GM12872 (cell line): Measurements from ENCODE around the gene CCL22.

Experiments used
- TF ChIP-seq, protein P1 (sequence below): IDR thresholded peaks from 3 replicates; pipeline ENCODE4 v1.5.1; 2011; ENCODE audit warnings: low read depth, mild to moderate bottlenecking, low read length, moderate library complexity; ENCODE audit not compliant: insufficient read depth

Gene CCL22

GRCh38 chr16:57341441-57342303 lies 16.9 kb upstream of the CCL22 start:
- TF ChIP-seq, protein P1, sequence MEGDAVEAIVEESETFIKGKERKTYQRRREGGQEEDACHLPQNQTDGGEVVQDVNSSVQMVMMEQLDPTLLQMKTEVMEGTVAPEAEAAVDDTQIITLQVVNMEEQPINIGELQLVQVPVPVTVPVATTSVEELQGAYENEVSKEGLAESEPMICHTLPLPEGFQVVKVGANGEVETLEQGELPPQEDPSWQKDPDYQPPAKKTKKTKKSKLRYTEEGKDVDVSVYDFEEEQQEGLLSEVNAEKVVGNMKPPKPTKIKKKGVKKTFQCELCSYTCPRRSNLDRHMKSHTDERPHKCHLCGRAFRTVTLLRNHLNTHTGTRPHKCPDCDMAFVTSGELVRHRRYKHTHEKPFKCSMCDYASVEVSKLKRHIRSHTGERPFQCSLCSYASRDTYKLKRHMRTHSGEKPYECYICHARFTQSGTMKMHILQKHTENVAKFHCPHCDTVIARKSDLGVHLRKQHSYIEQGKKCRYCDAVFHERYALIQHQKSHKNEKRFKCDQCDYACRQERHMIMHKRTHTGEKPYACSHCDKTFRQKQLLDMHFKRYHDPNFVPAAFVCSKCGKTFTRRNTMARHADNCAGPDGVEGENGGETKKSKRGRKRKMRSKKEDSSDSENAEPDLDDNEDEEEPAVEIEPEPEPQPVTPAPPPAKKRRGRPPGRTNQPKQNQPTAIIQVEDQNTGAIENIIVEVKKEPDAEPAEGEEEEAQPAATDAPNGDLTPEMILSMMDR: no peak

DNA sequence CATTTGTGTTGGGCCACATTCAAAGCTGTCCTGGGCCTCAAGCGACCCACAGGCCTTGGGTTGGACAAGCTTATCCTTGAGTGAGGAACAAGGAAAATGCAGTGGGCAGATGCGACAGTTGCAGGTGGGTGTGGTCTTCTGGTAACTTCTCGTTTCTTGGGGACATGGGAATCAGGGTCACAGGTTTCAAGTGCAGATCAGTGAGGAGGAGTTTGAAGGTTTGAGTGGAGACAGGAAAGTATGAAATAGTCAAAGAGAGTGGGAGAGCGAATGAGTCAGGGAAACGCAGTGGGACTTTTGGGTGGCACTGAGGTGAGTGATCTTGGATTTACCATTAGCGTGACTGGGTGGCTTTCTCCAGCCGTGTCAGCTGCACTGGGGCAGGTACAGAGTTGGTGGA lies 15.4 kb upstream of the CCL22 start:
- TF ChIP-seq, protein P1: no peak

DNA sequence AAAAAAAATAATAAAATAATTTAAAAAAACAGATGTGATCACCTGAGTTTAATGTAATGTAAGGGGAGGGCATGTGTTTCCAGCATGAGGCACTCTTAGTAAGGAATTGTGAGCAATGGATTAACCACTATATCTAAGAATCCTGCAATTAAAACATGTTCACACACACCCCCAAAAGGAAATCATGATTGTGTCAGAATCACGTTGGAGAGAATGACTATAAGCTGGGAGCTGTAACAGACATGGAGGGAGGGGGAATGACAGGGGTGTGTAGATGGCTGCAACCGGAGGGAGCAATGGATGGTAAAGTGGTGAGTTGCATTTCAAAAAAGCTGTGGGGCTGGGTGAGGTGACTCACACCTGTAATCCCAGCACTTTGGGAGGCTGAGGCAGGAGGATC lies 13.6 kb upstream of the CCL22 start:
- TF ChIP-seq, protein P1: no peak

DNA sequence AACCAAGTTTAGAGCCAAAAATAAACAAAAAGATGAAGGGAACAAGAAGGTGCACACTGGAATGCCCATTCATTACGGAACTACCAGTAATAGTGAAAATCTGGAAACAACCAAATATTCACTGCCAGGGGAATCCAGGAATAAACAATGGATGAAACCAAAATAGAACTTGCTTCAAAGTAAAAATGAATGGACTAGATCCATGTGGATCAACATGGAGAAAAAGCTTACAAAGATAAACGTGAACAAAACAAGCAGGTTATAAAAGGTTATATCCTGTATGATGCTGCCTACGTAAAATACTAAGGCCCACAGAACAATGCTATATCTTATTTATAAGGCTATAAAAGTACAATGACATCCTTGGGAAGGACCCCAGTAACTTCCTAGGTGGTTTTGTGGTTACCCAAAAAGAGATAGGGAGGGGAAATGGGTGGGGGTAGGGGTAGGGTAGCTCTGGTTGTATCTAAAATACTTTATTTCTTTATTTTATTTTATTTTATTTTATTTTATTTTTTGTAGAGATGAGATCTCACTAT lies 12.8 kb upstream of the CCL22 start:
- TF ChIP-seq, protein P1: no peak

DNA sequence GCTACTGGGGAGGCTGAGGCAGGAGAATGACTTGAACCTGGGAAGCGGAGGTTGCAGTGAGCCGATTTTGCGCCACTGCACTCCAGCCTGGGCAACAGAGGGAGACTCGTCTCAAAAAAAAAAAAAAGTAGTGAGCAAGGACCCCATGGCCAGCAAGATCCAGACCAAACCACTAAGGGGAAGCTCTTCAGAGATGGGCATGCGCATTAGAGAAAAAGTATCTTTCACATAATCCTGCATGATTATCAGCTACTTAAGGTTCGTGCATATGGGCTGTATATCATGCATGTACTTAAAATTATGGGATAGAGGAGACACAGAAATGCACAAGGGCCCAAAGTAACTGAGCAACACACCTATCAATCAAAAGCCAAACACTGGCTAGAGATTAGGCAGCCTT lies 10.7 kb upstream of the CCL22 start:
- TF ChIP-seq, protein P1: no peak

DNA sequence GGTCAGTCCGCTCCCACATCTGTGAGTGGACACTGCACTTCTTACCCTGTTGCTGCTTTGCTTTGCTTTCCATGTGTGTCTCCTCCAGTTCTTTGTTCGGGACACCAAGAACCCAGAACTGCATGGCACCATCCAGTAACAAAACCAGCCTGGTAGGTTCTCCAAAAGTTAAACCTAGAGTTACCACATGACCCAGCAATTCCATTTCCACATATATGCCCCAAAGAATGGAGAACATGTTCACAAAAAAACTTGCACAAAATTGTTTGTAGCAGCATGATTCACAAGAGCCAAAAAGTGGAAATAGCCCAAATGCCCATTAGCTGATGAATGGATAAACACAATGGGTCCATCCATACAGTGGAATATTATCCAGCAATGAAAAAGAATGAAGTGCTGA lies 10.3 kb upstream of the CCL22 start:
- TF ChIP-seq, protein P1: no peak

- TF ChIP-seq, protein P1: no peak
These were observed 9.2 kb upstream of the CCL22 start for GRCh38 chr16:57349212-57350031.
